Sigmoid colon (tissue), 4 donors: ENCODE results near the gene COL15A1.

ENCODE experiments used
- EP300 ChIP-seq, 4 donors: sonication (generic); formaldehyde crosslinking; IDR thresholded peaks; one replicate each; pipeline ENCODE4 v1.6.1; 2017; ENCODE audit warnings: antibody characterized with exemption in 4 of 4
- POLR2A ChIP-seq, 2 donors: fragments of 450-650 bp; IDR thresholded peaks; one replicate each; pipeline ENCODE4 v1.6.1; 2016; ENCODE audit warnings: antibody characterized with exemption in 2 of 2, mild to moderate bottlenecking in 2 of 2, moderate library complexity in 2 of 2
- POLR2AphosphoS5 ChIP-seq, 4 donors: sonication (generic); formaldehyde crosslinking; IDR thresholded peaks; one replicate each; pipeline ENCODE4 v1.6.1; 2017; ENCODE audit warnings: antibody characterized with exemption in 4 of 4
- TF ChIP-seq, protein P1 (sequence below), 4 experiments: fragments of 450-650 bp in 3 of 4; fragments of 200-600 bp in 1 of 4; IDR thresholded peaks; one replicate each; pipeline ENCODE4 v1.5.1; 2016 to 2019; ENCODE audit warnings: antibody characterized with exemption in 4 of 4, mild to moderate bottlenecking in 3 of 4, moderate library complexity in 2 of 4

DNA sequence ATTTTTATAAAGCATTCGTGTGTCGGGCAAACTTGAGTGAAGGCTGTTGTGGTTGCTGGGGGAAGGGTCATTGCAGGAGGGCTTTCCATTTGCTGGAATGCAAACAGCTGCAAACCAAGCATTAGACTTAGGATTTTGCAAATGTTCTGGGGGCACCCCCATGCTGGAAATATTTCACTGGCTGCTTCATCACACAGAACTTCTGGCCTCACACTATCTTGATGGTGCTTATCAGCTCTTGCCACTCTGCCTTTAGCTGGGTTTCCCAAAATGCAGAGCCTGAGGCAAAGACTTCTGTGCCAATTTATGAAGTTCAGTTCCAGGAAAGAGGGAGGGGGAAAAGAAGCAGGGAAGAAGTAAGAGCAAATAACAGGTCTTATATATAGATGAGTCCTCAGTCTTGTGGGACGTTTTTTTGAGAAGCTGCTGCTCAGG, 8.6 kb upstream of the COL15A1 start:
- TF ChIP-seq, protein P1, sequence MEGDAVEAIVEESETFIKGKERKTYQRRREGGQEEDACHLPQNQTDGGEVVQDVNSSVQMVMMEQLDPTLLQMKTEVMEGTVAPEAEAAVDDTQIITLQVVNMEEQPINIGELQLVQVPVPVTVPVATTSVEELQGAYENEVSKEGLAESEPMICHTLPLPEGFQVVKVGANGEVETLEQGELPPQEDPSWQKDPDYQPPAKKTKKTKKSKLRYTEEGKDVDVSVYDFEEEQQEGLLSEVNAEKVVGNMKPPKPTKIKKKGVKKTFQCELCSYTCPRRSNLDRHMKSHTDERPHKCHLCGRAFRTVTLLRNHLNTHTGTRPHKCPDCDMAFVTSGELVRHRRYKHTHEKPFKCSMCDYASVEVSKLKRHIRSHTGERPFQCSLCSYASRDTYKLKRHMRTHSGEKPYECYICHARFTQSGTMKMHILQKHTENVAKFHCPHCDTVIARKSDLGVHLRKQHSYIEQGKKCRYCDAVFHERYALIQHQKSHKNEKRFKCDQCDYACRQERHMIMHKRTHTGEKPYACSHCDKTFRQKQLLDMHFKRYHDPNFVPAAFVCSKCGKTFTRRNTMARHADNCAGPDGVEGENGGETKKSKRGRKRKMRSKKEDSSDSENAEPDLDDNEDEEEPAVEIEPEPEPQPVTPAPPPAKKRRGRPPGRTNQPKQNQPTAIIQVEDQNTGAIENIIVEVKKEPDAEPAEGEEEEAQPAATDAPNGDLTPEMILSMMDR (IDR thresholded peaks at IDR 0.05) = no peak
- no peak for TF ChIP-seq POLR2A (IDR thresholded peaks at IDR 0.05)
- TF ChIP-seq EP300 (IDR thresholded peaks at IDR 0.05) = no peak
- TF ChIP-seq POLR2AphosphoS5 (IDR thresholded peaks at IDR 0.05) = no peak
